Caco-2 (cell line): ENCODE results near the gene MESD. TPM values are rescaled to one million over a fixed set of nuclear protein-coding genes. Genes with fewer than 3 reads are reported as not detected.

ENCODE experiments used
- BruUV-seq: library from RNA; stranded (reverse); fragments of 400-500 nt; replicated peaks from 2 replicates; lab custom pipeline; 2021; lab: Mats Ljungman, UMichigan
- CTCF ChIA-PET: fragments of 300-600 bp; sonication (Branson Sonifier 250); formaldehyde crosslinking; loops from one replicate; lab custom pipeline; 2022; ENCODE audit warnings: antibody characterized with exemption; lab: Charles Lee
- POLR2A ChIA-PET: fragments of 300-600 bp; sonication (Branson Sonifier 250); formaldehyde crosslinking; loops from one replicate; lab custom pipeline; 2022; ENCODE audit warnings: antibody characterized with exemption; lab: Charles Lee
- DNase-seq, 2 experiments: peaks; one replicate each; pipeline versions ENCODE4 v3.0.0 to v3.0.0-alpha.2; 2020 to 2022
- H3K27me3 ChIP-seq: replicated peaks from 2 replicates; pipeline ENCODE4 v1.6.0; 2011; ENCODE audit warnings: low read length; ENCODE audit not compliant: control insufficient read depth, insufficient read depth
- H3K36me3 ChIP-seq: 2 replicates; pipeline ENCODE4 v1.5.1; 2011; ENCODE audit warnings: low read length; ENCODE audit not compliant: control insufficient read depth, insufficient read depth
- H3K4me1 ChIP-seq: fragments of 250-450 bp; sonication (Bioruptor Pico); 2 replicates; pipeline ENCODE4 v1.5.1; 2020; ENCODE audit warnings: mild to moderate bottlenecking
- H3K4me3 ChIP-seq: 2 replicates; pipeline ENCODE4 v1.5.1; 2011; ENCODE audit warnings: low read depth, mild to moderate bottlenecking, control low read depth, low read length
- H3K9me3 ChIP-seq: fragments of 250-450 bp; sonication (Bioruptor Pico); 2 replicates; pipeline ENCODE4 v1.5.1; 2020; ENCODE audit warnings: mild to moderate bottlenecking, moderate library complexity
- H3K27ac Mint-ChIP-seq: one replicate; pipeline ENCODE4 v1.8.0; 2022; ENCODE audit warnings: mixed read lengths; ENCODE audit not compliant: unreplicated experiment
- H3K27me3 Mint-ChIP-seq: one replicate; pipeline ENCODE4 v1.8.0; 2022; ENCODE audit warnings: mixed read lengths; ENCODE audit not compliant: insufficient read depth, unreplicated experiment
- H3K36me3 Mint-ChIP-seq: one replicate; pipeline ENCODE4 v1.8.0; 2022; ENCODE audit warnings: mild to moderate bottlenecking, mixed read lengths; ENCODE audit not compliant: insufficient read depth, unreplicated experiment
- H3K4me1 Mint-ChIP-seq: one replicate; pipeline ENCODE4 v1.8.0; 2022; ENCODE audit warnings: low read depth, mixed read lengths; ENCODE audit not compliant: unreplicated experiment
- H3K4me3 Mint-ChIP-seq: one replicate; pipeline ENCODE4 v1.8.0; 2022; ENCODE audit warnings: mild to moderate bottlenecking, moderate library complexity, mixed read lengths; ENCODE audit not compliant: unreplicated experiment
- H3K9me3 Mint-ChIP-seq: one replicate; pipeline ENCODE4 v1.8.0; 2022; ENCODE audit warnings: mixed read lengths; ENCODE audit not compliant: unreplicated experiment
- CTCF ChIP-seq, 2 experiments: fragments of 200-600 bp in 1 of 2; IDR thresholded peaks; 1 replicate in 1 of 2; 2 replicates in 1 of 2; pipeline versions ENCODE4 v1.5.1 to v1.8.0; 2011 to 2022; ENCODE audit warnings: antibody characterized with exemption in 1 of 2, control low read depth in 1 of 2, inconsistent platforms in 1 of 2, low read depth in 1 of 2, low read length in 1 of 2, mild to moderate bottlenecking in 1 of 2, moderate library complexity in 1 of 2; ENCODE audit not compliant: insufficient read depth in 1 of 2, severe bottlenecking in 1 of 2, unreplicated experiment in 1 of 2
- intact Hi-C: fragments of 100-400 bp; cut with micrococcal nuclease; formaldehyde crosslinking; loops from one replicate; pipeline ENCODE4 v1.10.0; 2022; ENCODE audit not compliant: unreplicated experiment
- total RNA-seq: library from RNA; stranded (reverse); gene quantifications from 2 replicates; pipeline ENCODE4 v1.2.3, GENCODE V29; 2022

Gene MESD
- total RNA-seq, 1 experiment from 2014 or later, result 30.3 TPM

- no peaks in the 10 kb centered on the region for H3K9me3 Mint-ChIP-seq
- CTCF ChIA-PET, result no interaction called here
- H3K27me3 ChIP-seq, result no peaks in the 10 kb centered on the region
- POLR2A ChIA-PET, result no interaction called here
- no peak for DNase-seq
- H3K4me1 Mint-ChIP-seq, result peaks cover 17% of the 10 kb centered on the region
- no peaks in the 10 kb centered on the region for H3K27me3 Mint-ChIP-seq
- no peaks in the 10 kb centered on the region for H3K9me3 ChIP-seq
- no TSS peak for BruUV-seq
- no peak overlapping the region for H3K4me3 ChIP-seq
- peaks cover 7% of the 10 kb centered on the region; the same call in 1 of the 2 replicates for H3K4me1 ChIP-seq
- H3K36me3 ChIP-seq, result no peaks in the 10 kb centered on the region
- H3K27ac Mint-ChIP-seq, result no peak overlapping the region
- no peak overlapping the region for H3K4me3 Mint-ChIP-seq
- intact Hi-C loops, result no loop called here
- H3K36me3 Mint-ChIP-seq, result peaks cover 20% of the 10 kb centered on the region
- no peak for TF ChIP-seq CTCF (IDR thresholded peaks at IDR 0.05; ENCODE audit: insufficient read depth in 1 of 2, low read depth in 1 of 2, low read length in 1 of 2, severe bottlenecking in 1 of 2, unreplicated experiment in 1 of 2)
Observed at GRCh38 chr15:80984856-80985255, 4.8 kb downstream of the MESD start.

GRCh38 chr15:80982839-80983238 is 6.8 kb downstream of the MESD start:
- no TSS peak for BruUV-seq
- Histone ChIP-seq H3K4me1 (no peaks in the 10 kb centered on the region), H3K36me3 (no peaks in the 10 kb centered on the region), H3K4me3 (no peak overlapping the region), H3K27me3 (no peaks in the 10 kb centered on the region), H3K9me3 (no peaks in the 10 kb centered on the region)
- TF ChIP-seq CTCF (IDR thresholded peaks at IDR 0.05; ENCODE audit: insufficient read depth in 1 of 2, low read depth in 1 of 2, low read length in 1 of 2, severe bottlenecking in 1 of 2, unreplicated experiment in 1 of 2), result no peak
- Mint-ChIP-seq H3K9me3 (no peaks in the 10 kb centered on the region), H3K27me3 (no peaks in the 10 kb centered on the region), H3K27ac (no peak overlapping the region), H3K4me1 (peaks cover 16% of the 10 kb centered on the region), H3K36me3 (peaks cover 37% of the 10 kb centered on the region), H3K4me3 (no peak overlapping the region)
- ChIA-PET CTCF (no interaction called here), POLR2A (interaction anchor here (0.6 to 0.7 kb wide), 2 partner anchors 16 to 349 kb away, joined by 3 to 8 read pairs; no protein-coding TSS in a partner anchor)
- intact Hi-C loops, result no loop called here
- no peak for DNase-seq

GRCh38 chr15:80982205-80982604 is 7.4 kb downstream of the MESD start:
- Histone ChIP-seq H3K27me3 (no peaks in the 10 kb centered on the region), H3K4me3 (no peak overlapping the region), H3K4me1 (no peaks in the 10 kb centered on the region), H3K36me3 (peaks cover 1% of the 10 kb centered on the region; the same call in 1 of the 2 replicates), H3K9me3 (no peaks in the 10 kb centered on the region)
- Mint-ChIP-seq H3K27ac (no peak overlapping the region), H3K36me3 (peaks cover 38% of the 10 kb centered on the region), H3K27me3 (no peaks in the 10 kb centered on the region), H3K9me3 (no peaks in the 10 kb centered on the region), H3K4me1 (peaks cover 14% of the 10 kb centered on the region), H3K4me3 (no peak overlapping the region)
- ChIA-PET CTCF (no interaction called here), POLR2A (no interaction called here)
- TF ChIP-seq CTCF (IDR thresholded peaks at IDR 0.05; ENCODE audit: insufficient read depth in 1 of 2, low read depth in 1 of 2, low read length in 1 of 2, severe bottlenecking in 1 of 2, unreplicated experiment in 1 of 2), result no peak
- no peak for DNase-seq
- intact Hi-C loops, result no loop called here
- BruUV-seq, result no TSS peak
